ENCODE measurements around the gene TASP1. TPM values are rescaled to one million over a fixed set of nuclear protein-coding genes. Genes with fewer than 3 reads are reported as not detected.
"Not testable (repeated sequence)": the region's sequence is repeated elsewhere in the genome, so short reads cannot be mapped to it uniquely, and the experiment has no call there.

The TASP1 gene
- total and polyA plus RNA-seq, 2 donors from 2014 or later: 6.0 to 22.7 TPM

DNA sequence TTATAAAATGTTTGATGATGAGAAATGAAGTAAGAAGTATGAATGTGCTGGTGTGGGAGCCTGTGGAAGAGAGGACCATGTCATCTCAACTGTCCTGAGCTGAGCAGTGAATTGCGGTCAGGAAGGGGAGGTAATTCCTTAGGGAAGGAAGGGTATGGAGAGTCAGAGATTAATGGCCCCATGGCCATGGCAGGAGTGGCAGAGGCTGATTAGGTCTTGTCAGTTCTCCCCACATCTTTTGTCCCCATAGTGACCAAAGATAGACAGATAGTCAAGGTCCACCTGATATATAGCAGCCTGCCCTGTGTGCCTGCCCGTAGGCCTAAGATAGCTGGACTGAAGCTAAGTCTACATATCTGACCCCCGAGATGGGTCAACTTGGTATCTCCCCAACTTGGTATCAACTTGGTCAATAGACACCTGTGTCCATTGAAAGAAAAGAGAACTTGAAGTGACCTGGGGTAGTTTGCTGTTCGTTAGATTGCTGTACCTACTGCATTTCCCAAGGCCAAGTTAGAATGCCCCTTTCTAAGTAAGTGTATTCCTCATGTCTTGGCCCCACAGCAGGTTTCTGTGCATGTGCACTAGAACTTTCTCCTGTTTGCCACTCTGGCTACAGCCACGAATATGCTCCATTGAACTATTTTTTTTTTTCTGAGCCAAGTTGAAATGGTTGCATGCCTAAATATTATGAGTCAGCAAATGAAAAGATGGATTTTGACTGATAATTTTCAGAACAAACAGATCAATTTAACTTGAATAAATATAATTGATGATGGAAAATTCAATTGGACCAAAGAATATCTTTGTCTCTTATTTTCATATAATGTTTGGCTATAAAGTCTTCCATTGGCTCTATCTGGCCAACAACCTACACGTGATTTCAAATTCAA lies 274.2 kb downstream of the TASP1 start:
- FAIRE-seq: no peak
- H3K9ac ChIP-seq (ENCODE audit: low read length in 3 of 3): no peak overlapping the region
- intact Hi-C loops (cut with DNase I): no loop called here

DNA sequence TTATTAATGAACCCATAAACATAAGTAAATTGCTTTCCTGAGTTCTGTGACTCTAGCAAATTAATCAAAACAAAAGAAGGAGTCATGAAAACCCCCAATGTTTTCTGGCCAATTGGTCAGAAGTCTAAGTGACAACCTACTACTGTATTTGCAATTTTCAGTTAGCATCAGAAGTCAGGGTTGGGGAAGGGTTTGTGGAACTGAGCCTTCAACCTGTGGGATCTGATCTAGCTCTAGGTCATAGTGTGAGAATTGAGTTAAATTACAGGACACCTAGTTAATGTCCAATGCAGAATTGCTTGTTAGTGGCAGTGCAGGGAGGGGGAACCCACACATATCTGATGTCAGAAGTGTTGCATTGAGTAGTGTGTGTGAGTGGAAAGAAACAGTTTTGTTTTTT lies 275.3 kb downstream of the TASP1 start:
- Histone ChIP-seq H3K9me3 (ENCODE audit: control insufficient read depth in 2 of 3, insufficient read depth in 1 of 3, low read length in 3 of 3) (peaks cover 0 to 2% (median 0%) of the 10 kb centered on the region in 3 donors), H3K27me3 (ENCODE audit: control insufficient read depth, insufficient read depth, low read length) (no peaks in the 10 kb centered on the region), H3K27ac (ENCODE audit: low read depth in 2 of 2, low read length in 2 of 2) (no peak overlapping the region), H3K4me1 (ENCODE audit: control insufficient read depth in 2 of 3, insufficient read depth in 2 of 3, low read depth in 1 of 3, low read length in 3 of 3) (no peaks in the 10 kb centered on the region), H3K4me3 (ENCODE audit: low read length in 3 of 3) (no peak overlapping the region), H3K36me3 (ENCODE audit: control insufficient read depth in 2 of 3, insufficient read depth in 3 of 3, low read length in 3 of 3) (no peaks in the 10 kb centered on the region), H3K9ac (ENCODE audit: low read length in 3 of 3) (no peak overlapping the region)
- intact Hi-C loops (cut with DNase I): no loop called here
- TF ChIP-seq, protein P1, sequence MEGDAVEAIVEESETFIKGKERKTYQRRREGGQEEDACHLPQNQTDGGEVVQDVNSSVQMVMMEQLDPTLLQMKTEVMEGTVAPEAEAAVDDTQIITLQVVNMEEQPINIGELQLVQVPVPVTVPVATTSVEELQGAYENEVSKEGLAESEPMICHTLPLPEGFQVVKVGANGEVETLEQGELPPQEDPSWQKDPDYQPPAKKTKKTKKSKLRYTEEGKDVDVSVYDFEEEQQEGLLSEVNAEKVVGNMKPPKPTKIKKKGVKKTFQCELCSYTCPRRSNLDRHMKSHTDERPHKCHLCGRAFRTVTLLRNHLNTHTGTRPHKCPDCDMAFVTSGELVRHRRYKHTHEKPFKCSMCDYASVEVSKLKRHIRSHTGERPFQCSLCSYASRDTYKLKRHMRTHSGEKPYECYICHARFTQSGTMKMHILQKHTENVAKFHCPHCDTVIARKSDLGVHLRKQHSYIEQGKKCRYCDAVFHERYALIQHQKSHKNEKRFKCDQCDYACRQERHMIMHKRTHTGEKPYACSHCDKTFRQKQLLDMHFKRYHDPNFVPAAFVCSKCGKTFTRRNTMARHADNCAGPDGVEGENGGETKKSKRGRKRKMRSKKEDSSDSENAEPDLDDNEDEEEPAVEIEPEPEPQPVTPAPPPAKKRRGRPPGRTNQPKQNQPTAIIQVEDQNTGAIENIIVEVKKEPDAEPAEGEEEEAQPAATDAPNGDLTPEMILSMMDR (IDR thresholded peaks at IDR 0.05; ENCODE audit: borderline replicate concordance, extremely low read depth, insufficient read depth): no peak
- DNase-seq (no peak), FAIRE-seq (no peak)

More for the DNA sequence above, 274.2 kb downstream of the TASP1 start:
- H3K36me3 ChIP-seq (ENCODE audit: control insufficient read depth in 2 of 3, insufficient read depth in 3 of 3, low read length in 3 of 3): no peaks in the 10 kb centered on the region
- no peak overlapping the region for H3K27ac ChIP-seq (ENCODE audit: low read depth in 2 of 2, low read length in 2 of 2)
- no peaks in the 10 kb centered on the region for H3K27me3 ChIP-seq (ENCODE audit: control insufficient read depth, insufficient read depth, low read length)
- peaks cover 0 to 3% (median 0%) of the 10 kb centered on the region in 3 donors for H3K9me3 ChIP-seq (ENCODE audit: control insufficient read depth in 2 of 3, insufficient read depth in 1 of 3, low read length in 3 of 3)
- DNase-seq: no peak
- no peak overlapping the region for H3K4me3 ChIP-seq (ENCODE audit: low read length in 3 of 3)
- H3K4me1 ChIP-seq (ENCODE audit: control insufficient read depth in 2 of 3, insufficient read depth in 2 of 3, low read depth in 1 of 3, low read length in 3 of 3): no peaks in the 10 kb centered on the region
- TF ChIP-seq, protein P1 (IDR thresholded peaks at IDR 0.05; ENCODE audit: borderline replicate concordance, extremely low read depth, insufficient read depth): no peak

DNA sequence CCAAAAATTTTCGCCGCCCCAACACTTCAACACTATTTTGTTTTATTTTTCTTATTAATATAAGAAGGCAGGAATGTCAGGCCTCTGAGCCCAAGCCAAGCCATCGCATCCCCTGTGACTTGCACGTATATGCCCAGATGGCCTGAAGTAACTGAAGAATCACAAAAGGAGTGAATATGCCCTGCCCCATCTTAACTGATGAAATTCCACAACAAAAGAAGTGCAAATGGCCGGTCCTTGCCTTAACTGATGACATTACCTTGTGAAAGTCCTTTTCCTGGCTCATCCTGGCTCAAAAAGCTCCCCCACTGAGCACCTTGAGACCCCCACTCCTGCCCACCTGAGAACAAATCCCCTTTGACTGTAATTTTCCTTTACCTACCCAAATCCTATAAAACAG lies 276.6 kb downstream of the TASP1 start:
- H3K27me3 ChIP-seq (ENCODE audit: control insufficient read depth, insufficient read depth, low read length); H3K9ac ChIP-seq (ENCODE audit: low read length in 3 of 3); FAIRE-seq; H3K4me3 ChIP-seq (ENCODE audit: low read length in 3 of 3); DNase-seq; intact Hi-C loops (cut with DNase I); H3K4me1 ChIP-seq (ENCODE audit: control insufficient read depth in 2 of 3, insufficient read depth in 2 of 3, low read depth in 1 of 3, low read length in 3 of 3); H3K27ac ChIP-seq (ENCODE audit: low read depth in 2 of 2, low read length in 2 of 2); H3K36me3 ChIP-seq (ENCODE audit: control insufficient read depth in 2 of 3, insufficient read depth in 3 of 3, low read length in 3 of 3); H3K9me3 ChIP-seq (ENCODE audit: control insufficient read depth in 2 of 3, insufficient read depth in 1 of 3, low read length in 3 of 3): not testable (repeated sequence)

DNA sequence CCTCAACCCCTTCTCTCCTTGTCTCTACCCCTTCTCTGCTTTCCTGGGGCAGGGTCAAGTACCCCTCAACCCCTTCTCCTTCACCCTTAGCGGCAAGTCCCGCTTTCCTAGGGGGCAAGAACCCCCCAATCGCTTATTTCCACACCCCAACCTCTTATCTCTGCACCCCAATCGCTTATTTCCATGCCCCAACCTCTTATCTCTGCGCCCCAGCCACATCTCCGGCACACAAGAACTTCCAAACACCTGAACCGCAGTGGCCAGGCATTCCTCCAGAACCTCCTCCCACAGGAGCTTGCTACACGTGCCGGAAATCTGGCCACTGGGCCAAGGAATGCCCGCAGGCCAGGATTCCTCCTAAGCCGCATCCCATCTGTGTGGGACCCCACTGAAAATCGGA lies 279.8 kb downstream of the TASP1 start:
- H3K27ac ChIP-seq (ENCODE audit: low read depth in 2 of 2, low read length in 2 of 2); DNase-seq; H3K4me1 ChIP-seq (ENCODE audit: control insufficient read depth in 2 of 3, insufficient read depth in 2 of 3, low read depth in 1 of 3, low read length in 3 of 3); H3K9me3 ChIP-seq (ENCODE audit: control insufficient read depth in 2 of 3, insufficient read depth in 1 of 3, low read length in 3 of 3); H3K9ac ChIP-seq (ENCODE audit: low read length in 3 of 3); H3K27me3 ChIP-seq (ENCODE audit: control insufficient read depth, insufficient read depth, low read length); H3K4me3 ChIP-seq (ENCODE audit: low read length in 3 of 3); FAIRE-seq; H3K36me3 ChIP-seq (ENCODE audit: control insufficient read depth in 2 of 3, insufficient read depth in 3 of 3, low read length in 3 of 3); intact Hi-C loops (cut with DNase I): not testable (repeated sequence)

DNA sequence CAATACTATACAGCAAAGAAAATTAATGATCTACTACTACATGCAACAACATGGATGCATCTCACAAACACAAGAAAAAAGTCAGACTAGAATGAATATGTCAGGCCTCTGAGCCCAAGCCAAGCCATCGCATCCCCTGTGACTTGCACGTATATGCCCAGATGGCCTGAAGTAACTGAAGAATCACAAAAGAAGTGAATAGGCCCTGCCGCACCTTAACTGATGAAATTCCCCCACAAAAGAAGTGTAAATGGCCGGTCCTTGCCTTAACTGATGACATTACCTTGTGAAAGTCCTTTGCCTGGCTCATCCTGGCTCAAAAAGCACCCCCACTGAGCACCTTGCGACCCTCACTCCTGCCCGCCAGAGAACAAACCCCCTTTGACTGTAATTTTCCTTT lies 280.9 kb downstream of the TASP1 start:
- intact Hi-C loops (cut with DNase I); H3K36me3 ChIP-seq (ENCODE audit: control insufficient read depth in 2 of 3, insufficient read depth in 3 of 3, low read length in 3 of 3); FAIRE-seq: not testable (repeated sequence)

More for the DNA sequence above, 280.9 kb downstream of the TASP1 start:
- H3K9me3 ChIP-seq (ENCODE audit: control insufficient read depth in 2 of 3, insufficient read depth in 1 of 3, low read length in 3 of 3); H3K4me3 ChIP-seq (ENCODE audit: low read length in 3 of 3); H3K27ac ChIP-seq (ENCODE audit: low read depth in 2 of 2, low read length in 2 of 2); H3K4me1 ChIP-seq (ENCODE audit: control insufficient read depth in 2 of 3, insufficient read depth in 2 of 3, low read depth in 1 of 3, low read length in 3 of 3); DNase-seq; H3K9ac ChIP-seq (ENCODE audit: low read length in 3 of 3); H3K27me3 ChIP-seq (ENCODE audit: control insufficient read depth, insufficient read depth, low read length): not testable (repeated sequence)

All from kidney (tissue), 14 donors.